NCI-H345 treated with DMSO at 0.1 percent for 48 hours (cell line): ENCODE results near the gene GPC6.

ENCODE experiments used
- DNase-seq: peaks from one replicate; lab custom pipeline; 2025; ENCODE audit not compliant: unreplicated experiment; lab: John Stamatoyannopoulos, UW

Gene GPC6

GRCh38 chr13:93882086-93882651 lies 655.6 kb downstream of the GPC6 start:
- DNase-seq = no peak

DNA sequence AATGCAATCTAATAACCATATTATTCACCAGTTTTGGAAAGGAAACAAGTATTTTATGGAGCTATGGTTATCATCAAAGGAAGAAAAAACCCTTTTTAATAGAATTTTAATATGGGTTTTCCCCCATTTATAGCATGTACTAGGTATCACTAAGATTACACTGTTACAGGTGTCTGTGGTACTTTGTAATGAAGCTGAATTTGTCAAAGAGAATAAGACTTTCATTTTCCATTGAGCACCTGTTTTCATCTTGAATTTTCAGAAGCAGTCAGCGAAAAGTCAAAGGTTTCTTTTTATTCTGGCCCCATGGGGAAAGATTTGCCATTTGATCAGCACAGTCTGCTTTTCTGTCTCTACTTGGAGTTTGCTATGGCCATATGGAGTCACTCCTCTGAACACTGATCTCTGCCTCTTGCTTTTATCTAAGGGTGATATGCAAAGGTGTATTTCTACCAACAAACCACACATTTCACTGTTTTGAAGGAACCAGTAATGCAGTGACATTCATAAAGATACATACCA lies 662.9 kb downstream of the GPC6 start:
- DNase-seq = no peak

- DNase-seq = no peak
These were observed 673.4 kb downstream of the GPC6 start for GRCh38 chr13:93899981-93900380.

GRCh38 chr13:93900731-93901130 lies 674.1 kb downstream of the GPC6 start:
- no peak for DNase-seq

GRCh38 chr13:93903909-93904308 lies 677.3 kb downstream of the GPC6 start:
- no peak for DNase-seq

DNA sequence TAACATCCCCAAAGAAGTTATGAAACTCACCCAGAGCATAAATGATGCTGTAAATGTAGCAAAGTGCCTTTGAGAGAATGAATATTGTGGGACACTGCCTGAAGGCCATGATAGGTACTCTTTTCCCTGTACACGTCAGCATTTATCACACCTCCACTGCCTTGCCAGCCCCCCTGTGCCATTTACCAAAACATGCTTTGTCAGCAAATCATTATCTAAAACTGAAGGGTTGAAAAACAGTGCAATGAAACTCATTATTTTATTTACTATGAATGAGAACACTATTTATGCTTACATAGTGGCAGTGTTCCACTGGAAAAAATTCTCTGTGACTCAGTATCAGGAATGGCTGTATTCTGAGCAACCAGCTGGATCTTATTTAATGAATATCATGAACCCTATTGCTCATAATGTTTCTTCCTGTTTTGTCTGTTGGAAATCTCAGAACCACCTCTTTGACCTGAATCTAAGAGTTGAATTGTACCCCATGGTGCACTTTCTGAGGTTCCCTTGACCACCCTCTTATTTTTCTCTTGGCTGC lies 688.7 kb downstream of the GPC6 start:
- DNase-seq = no peak

GRCh38 chr13:93922063-93922855 lies 695.7 kb downstream of the GPC6 start:
- no peak for DNase-seq

GRCh38 chr13:93925990-93926389 lies 699.4 kb downstream of the GPC6 start:
- no peak for DNase-seq

- DNase-seq = no peak
These were observed 699.8 kb downstream of the GPC6 start for GRCh38 chr13:93926425-93926824.

DNA sequence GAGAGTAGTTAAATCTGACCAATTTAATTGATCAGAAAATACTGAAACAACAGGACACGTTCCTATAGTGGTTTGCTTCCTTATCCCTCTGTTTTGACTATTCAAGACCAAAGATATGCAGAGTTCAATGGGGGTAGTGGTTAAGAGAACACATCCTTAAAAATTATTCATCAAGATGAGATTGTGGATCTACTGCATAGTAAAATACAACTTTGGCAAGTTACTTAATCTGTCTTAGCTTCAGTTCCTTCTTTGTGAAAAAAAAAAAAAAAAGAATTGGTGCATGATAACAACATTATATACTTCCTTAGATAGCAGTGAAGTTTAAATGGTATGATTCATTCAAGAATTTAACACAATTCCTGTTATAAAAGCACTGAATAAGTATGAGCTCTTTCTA lies 700.8 kb downstream of the GPC6 start:
- no peak for DNase-seq

DNA sequence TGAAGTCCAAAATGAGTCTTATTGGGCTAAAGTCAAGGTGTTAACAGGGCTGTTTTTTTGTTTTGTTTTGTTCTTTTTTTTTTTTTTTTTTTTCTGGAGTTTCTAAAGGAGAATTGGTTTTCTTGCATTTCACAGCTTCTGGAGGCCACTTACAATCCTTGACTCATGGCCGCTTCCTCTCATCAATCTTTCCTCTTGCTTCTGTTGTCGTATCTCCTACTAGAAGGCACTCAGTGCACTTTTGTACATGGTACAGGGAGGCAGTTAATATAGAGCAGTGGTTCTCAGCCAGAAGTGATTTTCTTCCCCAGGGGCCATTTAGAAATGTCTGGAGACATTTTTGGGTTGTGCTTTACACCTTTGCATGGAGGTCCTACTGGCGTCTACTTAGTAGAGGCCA lies 706.3 kb downstream of the GPC6 start:
- DNase-seq = no peak

- no peak for DNase-seq
These were observed 710.3 kb downstream of the GPC6 start for GRCh38 chr13:93936901-93937300.

DNA sequence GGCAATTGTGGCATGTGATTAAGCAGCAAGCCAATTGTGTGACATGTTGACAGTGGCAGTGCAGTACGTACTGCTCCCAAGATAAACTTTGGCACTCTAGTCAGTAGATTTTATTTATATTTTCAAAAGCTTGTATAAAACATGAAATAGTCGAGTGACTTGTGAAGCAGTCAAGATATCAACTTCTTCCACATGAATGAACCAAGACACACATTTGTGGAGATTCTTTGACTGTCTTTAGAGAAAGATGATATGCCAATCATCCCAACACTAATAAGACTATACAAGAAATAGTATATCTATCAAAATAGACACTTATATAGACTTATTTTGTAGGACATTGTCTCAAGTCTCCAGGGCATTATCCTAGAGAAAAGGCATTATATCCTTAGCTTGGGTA lies 714.8 kb downstream of the GPC6 start:
- no peak for DNase-seq

DNA sequence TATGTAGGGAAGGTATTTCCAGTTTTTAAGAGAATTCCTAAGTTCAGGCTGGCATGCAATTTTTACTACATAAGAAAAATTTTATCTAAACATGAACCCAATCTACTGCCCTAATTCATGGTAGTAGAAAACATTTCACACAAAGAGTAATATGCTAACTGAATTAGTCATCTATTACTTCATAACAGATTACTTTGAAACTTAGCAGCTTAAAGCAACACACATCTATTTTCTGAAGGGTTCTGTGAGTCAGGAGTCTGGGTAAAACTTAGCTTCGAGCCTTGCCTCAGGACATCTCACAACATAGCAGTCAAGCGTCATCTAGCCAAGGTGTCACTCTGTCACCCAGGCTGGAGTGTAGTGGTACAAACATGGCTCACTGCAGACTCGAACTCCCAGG lies 715.4 kb downstream of the GPC6 start:
- DNase-seq = no peak

- DNase-seq = no peak
These were observed 719.0 kb downstream of the GPC6 start for GRCh38 chr13:93945621-93946020.

DNA sequence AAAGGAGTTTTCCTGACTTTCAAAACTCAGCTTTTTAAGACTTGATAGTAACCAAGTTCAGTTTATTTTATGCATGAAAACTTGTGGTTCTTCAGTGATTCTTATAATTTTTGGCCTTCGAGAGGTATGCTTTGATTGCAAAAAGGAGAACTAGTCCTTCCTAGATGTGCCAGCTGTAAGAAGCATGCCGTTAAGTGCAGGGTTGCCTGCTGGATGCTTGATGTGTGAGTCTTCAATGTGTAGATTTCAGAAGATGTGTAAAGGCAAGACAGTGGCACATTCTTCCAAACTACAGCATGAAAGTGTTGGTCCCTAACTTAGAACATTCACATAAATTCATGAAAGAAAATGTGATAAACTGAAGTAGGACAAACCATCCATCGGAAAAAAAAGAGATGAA lies 720.4 kb downstream of the GPC6 start:
- no peak for DNase-seq

DNA sequence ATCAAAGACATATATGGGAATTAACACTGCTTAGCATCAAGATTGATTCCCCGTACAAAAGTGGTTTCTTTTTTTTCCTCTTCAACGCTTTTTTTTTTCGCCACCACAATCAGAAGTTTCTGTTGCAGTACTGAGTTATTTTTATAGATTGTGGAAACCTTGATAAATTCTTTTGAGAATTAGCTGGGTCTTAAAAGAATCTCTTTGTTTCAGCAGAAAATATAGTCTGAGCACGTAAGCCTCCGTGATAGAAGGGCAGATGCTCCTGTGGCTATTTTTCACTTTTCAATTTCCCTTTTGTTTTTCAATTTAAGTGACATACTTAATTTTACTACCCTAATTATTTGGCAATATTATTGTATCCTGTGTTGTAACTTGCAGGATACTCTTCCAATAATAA lies 721.0 kb downstream of the GPC6 start:
- DNase-seq = no peak

DNA sequence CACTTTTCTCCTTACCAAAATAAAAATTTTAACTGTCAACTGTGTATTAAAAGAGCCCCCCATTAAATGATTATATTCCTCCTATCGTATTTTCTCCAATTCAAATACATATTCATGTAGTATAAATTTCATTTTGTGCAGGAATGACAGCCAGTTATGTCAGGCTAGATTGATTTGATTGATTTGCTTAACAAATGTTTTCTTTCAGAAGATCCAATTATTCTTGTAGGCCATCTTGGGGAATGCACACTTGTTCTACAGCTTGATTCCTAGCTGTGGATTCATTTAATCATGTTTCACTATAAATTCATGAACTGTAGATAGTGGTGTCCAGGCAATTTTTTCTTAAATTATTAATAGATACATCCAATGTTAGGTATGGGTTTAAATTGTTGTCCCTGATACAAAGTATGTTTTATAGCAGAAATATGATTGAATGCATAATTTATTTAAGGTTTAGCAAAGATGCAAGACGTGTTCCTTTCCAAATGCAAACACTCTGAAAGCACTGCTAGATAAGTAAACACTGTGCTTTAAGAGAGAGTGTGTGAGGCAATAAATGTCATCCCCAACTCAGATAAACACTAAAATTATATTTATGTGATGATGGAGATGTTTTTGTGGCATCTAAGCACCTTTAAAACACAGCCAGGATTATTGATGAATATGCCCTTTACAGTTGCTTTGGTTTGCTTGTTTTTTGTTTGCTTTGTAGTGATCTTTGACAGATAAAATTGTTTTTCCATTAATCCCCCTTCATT lies 721.7 kb downstream of the GPC6 start:
- no peak for DNase-seq

GRCh38 chr13:93951108-93951507 lies 724.5 kb downstream of the GPC6 start:
- no peak for DNase-seq

- DNase-seq = no peak
These were observed 725.3 kb downstream of the GPC6 start for GRCh38 chr13:93951951-93952350.

DNA sequence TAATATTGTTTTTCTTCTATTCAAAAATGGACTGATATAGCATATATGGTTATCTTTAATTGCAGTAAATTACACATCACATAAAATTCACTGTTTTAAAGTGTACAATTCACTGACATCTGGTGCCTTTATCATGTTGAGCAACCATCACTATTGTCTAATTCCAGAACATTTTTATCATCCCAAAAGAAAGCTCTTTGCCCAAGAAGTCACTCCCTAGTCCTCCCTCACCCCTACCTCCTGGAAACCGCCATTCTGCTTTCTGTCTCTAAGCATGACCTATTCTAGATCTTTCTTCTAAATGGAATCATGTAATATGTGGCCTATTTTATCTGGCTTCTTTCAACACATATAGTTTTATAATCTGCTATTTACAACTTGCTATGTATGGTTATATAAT lies 727.2 kb downstream of the GPC6 start:
- DNase-seq = no peak

- no peak for DNase-seq
These were observed 729.3 kb downstream of the GPC6 start for GRCh38 chr13:93955904-93956303.
